ENCODE results near the gene ZNF736.
"Not testable (repeated sequence)": the region's sequence is repeated elsewhere in the genome, so short reads cannot be mapped to it uniquely, and the experiment has no call there.

The ZNF736 gene
- total RNA-seq: 22.4 to 31.2 reads per million in 2 donors

GRCh38 chr7:64313740-64314491, at the start of gene ZNF736:
Gene ZNF736 (plus strand): TSS chr7:64313961. CDS start chr7:64314151, 190 bp downstream.
- DNase-seq: peak; percentile 56 to 96 (median 80)

GRCh38 chr7:64266341-64266919, 47.3 kb upstream of the ZNF736 start:
- DNase-seq: no peak

GRCh38 chr7:64277630-64278029, 36.1 kb upstream of the ZNF736 start:
- no peak for DNase-seq

- DNase-seq: no peak
Observed at GRCh38 chr7:64294701-64295420, 18.9 kb upstream of the ZNF736 start.

- DNase-seq: not testable (repeated sequence)
Observed at GRCh38 chr7:64297418-64297817, 16.3 kb upstream of the ZNF736 start.

GRCh38 chr7:64300641-64301405, 12.9 kb upstream of the ZNF736 start:
- no peak for DNase-seq

GRCh38 chr7:64307254-64308015, 6.3 kb upstream of the ZNF736 start:
- peak; percentile 75 to 99 (median 91) for DNase-seq

- DNase-seq: no peak
Observed at GRCh38 chr7:64308016-64308270, 5.8 kb upstream of the ZNF736 start.

GRCh38 chr7:64310426-64310825, 3.3 kb upstream of the ZNF736 start:
- no peak for DNase-seq

- DNase-seq: no peak
Observed at GRCh38 chr7:64312826-64313225, 935 bp upstream of the ZNF736 start.

GRCh38 chr7:64314566-64314965, 805 bp downstream of the ZNF736 start:
- DNase-seq: peak in 1 of 5 experiments; percentile 19

- DNase-seq: not testable (repeated sequence)
Observed at GRCh38 chr7:64316031-64316742, 2.4 kb downstream of the ZNF736 start.

- no peak for DNase-seq
Observed at GRCh38 chr7:64320547-64321513, 7.1 kb downstream of the ZNF736 start.

GRCh38 chr7:64324166-64324565, 10.4 kb downstream of the ZNF736 start:
- DNase-seq: not testable (repeated sequence)

- not testable (repeated sequence) for DNase-seq
Observed at GRCh38 chr7:64348713-64349210, 35.0 kb downstream of the ZNF736 start.

- no peak for DNase-seq
Observed at GRCh38 chr7:64359543-64359942, 45.8 kb downstream of the ZNF736 start.

- no peak for DNase-seq
Observed at GRCh38 chr7:64371116-64371515, 57.4 kb downstream of the ZNF736 start.

- DNase-seq: no peak
Observed at GRCh38 chr7:64373017-64373416, 59.3 kb downstream of the ZNF736 start.

- no peak for DNase-seq
Observed at GRCh38 chr7:64400401-64400800, 86.6 kb downstream of the ZNF736 start.
